Stimulated activated naive CD8-positive, alpha-beta T cell treated with anti-CD3 and anti-CD28 coated beads, Interleukin-15, Interleukin-2, amounts not matched to agents 100 U/mL and 50 U/mL, for 24 hours (primary cell): ENCODE measurements around the gene CHRNA4.
"Not testable (repeated sequence)": the region's sequence is repeated elsewhere in the genome, so short reads cannot be mapped to it uniquely, and the experiment has no call there.

ENCODE experiments used
- ATAC-seq: fragments of 150-1000 bp; cut with Tn5 transposase; one replicate; pipeline ENCODE4 v1.10.0; 2021
- DNase-seq: peaks from one replicate; pipeline ENCODE4 v3.0.0; 2021

CHRNA4 gene

DNA sequence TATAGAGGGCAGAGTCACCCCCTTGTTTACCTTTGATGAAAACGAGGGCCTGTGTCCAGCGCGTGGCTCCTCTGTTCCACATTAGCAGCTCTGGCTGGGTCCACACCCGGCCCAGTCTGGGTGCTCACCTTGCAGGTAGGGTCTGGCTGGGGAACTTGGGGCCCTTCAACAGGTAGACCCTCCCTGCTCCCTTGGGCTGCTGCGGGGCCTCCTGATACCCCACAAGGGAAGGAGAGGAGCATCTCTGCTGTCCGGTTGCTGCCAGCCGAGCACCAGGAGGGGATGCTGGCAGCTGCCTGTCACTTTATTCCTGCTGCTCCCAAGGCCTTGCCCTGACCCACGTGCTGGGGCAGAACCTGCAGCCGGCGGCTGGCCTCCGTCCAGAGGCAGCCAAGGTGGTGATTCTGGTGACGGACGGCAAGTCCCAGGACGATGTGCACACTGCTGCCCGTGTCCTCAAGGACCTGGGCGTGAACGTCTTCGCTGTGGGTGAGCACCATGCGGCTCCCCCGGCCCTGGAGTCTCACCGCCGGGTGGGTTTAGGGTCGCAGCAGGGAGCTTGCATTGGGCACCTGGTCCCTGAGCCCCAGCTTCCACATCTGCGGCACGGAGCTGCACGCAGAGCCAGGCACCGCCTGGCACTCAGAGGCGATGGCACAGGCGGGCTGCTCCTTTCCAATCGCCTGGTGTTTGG, 52.8 kb downstream of the CHRNA4 start:
- no peak for DNase-seq

DNA sequence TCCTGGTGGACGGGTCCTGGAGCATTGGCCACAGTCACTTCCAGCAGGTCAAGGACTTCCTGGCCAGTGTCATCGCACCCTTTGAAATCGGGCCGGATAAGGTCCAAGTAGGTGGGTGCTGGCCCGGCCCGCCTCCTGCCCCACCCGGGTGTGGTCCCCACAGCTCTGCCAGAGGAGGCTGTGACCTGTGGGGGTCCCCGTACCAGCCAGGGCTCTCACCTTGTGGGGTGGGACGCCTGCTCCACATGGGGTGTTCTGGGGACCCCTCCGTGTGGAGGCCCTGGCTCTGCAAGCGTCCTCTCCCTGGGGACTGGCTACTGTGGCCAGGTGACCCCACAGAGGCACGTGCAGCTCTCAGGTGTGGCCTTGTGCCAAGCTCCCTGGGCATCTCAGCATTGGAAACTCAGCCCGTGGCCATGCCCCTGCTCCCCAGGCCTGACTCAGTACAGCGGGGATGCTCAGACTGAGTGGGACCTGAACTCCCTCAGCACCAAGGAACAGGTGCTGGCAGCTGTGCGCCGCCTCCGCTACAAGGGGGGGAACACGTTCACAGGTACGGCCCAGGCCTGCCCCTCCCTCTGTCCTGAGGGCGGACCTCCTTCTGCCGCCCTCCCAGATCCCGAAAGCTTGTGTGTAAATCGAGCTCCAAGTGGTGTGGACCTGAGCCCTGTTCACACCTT, 53.5 kb downstream of the CHRNA4 start:
- no peak for ATAC-seq
- DNase-seq: no peak

More for the DNA sequence above, 52.8 kb downstream of the CHRNA4 start:
- ATAC-seq: no peak

DNA sequence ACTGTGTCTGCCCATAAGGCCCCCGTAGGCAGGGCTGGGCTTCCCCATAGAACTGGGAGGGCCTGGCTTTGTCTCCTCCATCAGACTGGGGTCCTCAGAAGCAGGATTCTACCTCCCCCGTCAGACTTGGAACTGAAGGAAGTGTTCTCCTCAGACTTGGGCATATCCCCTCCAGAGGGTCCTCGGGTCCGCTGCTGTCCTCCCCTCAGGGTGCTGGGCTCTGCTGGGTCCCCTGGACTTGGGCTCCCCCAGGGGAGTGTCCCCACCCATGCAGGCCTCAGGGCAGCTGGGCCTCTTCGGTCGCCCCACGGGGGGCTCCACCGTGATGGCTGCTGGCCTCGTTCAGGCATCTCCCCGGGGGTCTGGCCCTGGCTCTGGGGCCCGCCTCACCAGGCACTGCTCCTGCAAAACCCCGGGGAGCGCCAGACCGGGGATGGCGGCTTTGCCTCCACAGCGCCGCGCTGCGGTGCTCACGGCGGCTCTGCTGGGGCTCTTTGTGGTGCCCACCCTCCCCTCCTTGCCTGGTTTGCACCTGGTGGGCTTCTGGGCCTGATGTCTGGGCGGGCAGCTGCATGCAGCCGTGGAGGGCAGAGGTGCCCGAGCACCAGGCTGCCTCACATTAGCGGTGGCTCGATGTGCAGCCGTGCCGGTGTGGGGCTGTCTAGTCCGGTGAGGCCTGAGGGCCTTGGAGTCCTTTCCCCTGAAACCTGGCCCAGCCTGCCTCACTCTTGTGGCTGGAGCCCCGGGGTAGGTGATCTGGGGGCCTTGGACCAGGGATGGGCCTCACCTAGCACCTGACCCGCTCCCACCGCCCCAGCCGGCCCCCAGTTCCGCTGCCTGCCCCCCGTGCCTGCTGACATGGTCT, 54.2 kb downstream of the CHRNA4 start:
- DNase-seq: no peak
- ATAC-seq: no peak

DNA sequence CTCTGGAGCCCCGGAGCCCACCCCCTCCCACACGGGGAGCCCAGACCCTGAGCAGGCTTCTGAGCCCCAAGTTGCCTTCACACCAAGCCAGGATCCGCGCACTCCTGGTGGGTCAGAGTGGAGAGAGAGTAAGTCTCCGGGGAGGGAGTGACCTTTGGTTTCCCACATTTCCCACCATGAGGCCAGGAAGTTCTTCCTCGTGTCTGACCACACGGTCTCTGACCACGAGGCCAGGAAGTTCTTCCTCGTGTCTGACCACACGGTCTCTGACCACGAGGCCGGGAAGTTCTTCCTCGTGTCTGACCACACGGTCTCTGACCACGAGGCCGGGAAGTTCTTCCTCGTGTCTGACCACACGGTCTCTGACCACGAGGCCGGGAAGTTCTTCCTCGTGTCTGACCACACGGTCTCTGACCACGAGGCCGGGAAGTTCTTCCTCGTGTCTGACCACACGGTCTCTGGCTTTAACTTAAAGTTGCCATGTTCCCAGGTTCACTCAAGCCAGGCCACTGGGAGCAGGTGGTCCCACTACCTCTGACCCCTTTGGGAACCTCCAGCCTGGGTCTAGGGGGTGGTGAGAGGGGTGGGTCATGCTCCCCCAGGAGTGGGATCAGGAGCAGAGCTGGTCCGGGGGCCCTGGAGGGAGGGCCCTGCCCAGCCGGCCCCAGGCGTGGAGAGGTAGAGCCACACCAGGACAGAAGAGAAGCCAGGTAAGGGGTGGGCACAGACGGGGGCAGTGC, 55.0 kb downstream of the CHRNA4 start:
- not testable (repeated sequence) for ATAC-seq, DNase-seq

DNA sequence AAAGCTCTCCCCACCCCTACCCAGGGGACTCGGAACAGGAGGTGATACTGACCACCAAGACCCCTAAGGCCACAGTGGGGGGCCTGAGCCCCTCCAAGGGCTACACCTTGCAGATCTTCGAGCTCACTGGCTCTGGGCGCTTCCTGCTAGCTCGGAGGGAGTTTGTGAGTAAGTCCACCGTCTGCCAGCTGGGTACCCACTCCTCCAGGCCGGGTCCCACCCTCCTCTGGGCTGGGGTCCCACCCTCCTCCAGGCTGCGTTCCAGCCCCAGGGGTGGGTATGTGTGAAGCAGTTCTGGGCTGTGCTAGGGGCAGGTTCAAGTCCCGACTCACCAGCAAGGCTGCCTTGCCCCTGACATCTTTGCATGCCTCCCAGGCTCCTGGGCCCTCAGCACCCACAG, 55.8 kb downstream of the CHRNA4 start:
- ATAC-seq: no peak
- DNase-seq: no peak

DNA sequence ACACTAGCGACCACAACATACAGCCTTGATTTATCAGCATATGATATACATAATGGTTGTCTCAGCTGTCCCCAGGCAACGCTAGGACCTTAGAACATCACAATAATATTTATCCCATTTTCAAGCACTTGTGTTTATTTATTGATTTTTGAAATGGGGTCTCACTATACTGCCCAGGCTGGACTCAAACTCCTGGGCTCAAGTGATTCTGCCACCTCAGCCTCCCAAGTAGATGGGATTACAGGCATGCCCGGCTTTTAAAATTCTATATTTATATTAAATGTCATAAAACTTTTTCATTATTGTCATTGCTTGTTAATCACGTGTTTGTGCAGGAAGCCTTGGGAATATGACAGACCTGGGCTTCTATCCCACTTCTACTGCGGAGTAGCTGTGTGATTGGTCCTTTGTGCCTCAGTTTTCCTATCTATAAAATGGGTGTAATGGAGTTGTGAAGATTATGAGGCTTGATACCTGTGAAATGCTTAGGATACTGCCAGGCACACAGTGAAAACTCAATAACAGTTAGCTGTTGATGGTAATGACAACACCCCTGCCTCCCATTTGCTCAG, 58.0 kb downstream of the CHRNA4 start:
- DNase-seq (no peak), ATAC-seq (no peak)

DNA sequence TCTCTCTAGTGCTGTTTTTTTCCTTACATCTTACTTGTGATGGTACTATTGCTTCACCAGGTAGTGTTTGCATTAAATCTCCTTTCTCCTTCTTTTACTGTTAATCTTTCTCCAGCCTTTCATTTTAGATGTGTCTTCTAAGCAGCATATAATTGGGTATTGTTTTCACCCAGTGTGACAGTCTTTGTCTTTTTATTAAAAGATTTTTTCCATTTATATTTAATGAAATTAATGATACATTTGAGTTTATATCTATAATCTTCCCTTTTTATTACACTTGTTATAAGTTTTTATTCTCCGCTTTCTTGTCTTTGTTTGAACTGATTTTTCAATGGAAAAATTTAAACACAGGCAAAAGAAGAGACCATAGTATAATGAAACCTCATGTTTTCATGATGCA, 59.5 kb downstream of the CHRNA4 start:
- DNase-seq (no peak), ATAC-seq (no peak)

DNA sequence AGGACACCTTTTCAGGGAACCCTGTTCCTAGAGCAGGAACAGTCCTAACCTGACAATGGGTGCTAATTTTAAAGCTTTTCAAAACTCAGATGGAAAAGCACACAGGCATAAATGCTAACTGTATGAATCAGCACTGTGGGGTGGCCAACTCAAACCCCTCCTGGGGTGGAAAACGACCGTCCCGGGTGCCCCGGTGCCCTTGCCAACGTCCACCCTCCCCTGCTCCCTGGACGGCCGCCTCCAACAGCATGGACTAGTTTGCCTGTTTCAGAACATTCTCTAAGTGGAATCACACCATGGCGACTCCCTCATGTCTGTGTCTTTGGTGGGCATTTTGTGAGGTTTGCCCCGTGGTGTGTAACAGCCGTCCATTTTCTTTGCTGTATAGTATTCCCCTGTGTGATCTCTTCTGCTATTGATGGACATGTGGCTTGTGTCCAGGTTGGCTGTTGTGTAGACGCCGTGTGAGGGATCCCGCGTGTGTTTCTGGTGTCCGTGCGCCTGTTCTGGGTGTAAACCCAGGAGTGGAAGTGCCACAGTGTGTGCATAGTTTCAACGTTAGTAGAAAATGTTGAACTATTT, 62.3 kb downstream of the CHRNA4 start:
- ATAC-seq: no peak

DNA sequence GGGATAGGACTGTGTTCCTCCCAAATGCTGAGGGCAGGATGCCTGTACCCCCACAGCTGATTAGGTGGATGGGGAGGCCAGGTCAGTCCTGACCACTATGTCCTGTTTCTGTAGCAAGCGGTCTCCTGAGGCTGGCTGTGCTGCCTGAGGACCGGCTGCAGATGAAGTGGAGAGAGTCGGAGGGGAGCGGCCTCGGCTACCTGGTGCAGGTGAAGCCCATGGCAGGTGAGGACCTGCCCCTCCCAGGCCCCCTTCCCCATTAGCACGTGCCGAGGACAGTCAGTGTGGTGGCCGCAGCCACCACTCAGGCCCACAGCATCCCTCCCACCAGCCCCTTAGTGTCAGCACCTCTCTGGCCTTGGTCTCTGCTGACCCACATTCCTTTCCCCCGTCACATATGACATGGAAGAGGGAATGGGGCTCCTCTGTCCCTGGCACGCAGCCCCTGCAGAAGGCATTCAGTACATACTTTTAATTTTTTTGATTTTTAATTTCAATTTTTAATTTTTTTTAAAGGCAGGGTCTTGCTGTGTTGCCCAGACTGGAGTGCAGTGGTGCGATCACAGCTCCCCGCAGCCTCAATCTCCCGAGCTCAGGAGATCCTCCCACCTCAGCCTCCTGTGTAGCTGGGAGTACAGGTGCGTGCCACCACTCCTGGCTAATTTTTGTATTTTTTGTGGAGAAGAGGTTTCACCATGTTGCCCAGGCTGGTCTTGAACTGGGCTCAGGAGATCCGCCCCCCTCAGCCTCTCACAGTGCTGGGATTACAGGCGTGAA, 63.2 kb downstream of the CHRNA4 start:
- ATAC-seq: no peak
- DNase-seq: no peak

More for the DNA sequence above, 62.3 kb downstream of the CHRNA4 start:
- no peak for DNase-seq

DNA sequence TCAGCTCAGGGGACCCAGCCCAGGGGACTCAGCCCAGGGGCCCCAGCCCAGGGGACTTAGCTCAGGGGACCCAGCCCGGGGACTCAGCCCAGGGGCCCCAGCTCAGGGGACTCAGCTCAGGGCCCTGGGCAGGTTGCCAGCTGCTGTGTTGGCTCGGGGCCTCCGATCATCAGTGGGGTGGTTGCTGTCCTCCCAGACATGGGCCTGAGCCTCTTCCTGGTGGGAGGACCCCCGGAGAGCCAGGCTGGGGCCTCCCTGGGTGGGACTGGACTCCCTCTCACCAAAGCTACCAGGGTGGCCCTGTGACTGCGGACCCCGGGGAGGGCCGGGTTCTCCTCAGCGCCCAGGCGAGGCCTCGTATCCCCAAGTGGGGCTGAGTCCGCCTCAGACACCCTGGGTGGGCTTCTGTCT, 63.8 kb downstream of the CHRNA4 start:
- ATAC-seq (no peak), DNase-seq (no peak)

DNA sequence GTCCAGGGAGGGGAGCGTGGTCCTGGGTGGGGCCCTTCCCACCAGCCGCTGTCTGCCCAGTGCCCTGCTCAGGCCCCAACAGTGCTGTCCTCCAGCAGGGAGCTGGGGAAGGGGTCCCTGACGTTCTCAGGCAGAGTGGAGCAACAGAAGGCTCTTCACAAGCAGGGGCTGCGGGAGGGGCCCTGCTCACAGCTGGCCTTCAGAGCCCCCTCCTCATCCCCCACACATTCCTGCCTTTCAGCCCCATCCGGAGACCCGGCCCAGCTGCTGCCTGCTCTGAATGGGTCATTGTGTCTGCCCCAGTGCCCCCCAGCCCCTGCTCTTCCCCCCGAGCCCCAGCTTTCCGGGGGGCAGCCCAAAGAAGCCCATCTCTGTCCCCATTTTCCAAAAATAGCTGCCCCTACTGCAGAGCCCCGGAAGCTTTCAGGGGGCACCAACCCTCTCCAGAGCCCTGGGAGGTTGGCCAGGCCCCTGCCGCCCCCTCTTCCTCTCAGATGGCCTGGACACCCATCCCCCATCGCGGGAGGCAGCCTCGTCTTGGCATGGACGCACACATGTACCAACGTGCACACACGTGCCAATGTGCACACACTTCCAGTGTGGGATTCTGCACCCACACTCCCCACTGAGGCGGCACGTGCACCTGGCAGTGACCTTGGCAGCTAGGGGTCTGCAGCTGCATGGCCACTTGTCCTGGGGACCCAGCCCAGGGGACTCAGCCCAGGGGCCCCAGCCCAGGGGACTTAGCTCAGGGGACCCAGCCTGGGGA, 64.4 kb downstream of the CHRNA4 start:
- no peak for ATAC-seq
- DNase-seq: no peak

DNA sequence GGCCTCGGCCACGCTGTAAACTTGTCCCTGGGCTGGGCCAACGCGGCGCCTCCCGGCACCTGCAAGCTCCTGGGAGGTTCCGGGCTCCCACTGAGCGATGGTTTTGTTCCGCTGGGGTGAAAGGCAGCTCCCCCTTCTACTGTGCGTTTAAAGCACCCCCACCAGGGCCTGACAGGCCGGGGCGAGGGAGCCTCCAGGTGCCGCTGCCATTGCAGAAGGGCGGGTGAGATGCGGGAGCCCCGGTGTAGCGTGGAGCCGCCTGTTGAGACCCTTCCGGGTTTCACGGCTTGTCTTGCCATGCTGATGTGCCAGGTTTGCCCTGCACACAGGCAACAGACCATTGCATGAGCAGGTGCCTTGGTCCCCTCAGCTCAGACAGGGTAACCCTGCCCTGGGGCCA, 65.3 kb downstream of the CHRNA4 start:
- ATAC-seq: no peak
- no peak for DNase-seq

DNA sequence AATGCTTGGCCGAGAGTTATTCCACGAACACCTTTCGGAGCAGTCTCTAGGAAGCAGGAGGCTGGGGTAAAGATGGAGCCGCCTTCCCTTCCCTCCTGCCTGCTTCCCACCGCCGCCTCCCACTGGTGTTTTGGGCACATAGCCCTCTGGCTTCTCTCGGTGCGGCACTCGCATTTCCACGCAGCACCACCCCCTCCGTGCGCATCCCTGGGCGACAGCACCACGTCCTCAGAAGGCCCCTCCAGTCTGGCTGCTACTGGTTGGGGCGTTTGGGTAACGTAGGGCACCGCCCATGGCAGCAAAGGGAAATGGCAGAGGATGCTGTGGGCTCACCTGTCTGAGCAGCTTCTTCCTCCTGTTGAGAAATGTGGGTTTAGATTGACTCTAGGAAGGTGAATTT, 65.7 kb downstream of the CHRNA4 start:
- DNase-seq (no peak), ATAC-seq (no peak)

DNA sequence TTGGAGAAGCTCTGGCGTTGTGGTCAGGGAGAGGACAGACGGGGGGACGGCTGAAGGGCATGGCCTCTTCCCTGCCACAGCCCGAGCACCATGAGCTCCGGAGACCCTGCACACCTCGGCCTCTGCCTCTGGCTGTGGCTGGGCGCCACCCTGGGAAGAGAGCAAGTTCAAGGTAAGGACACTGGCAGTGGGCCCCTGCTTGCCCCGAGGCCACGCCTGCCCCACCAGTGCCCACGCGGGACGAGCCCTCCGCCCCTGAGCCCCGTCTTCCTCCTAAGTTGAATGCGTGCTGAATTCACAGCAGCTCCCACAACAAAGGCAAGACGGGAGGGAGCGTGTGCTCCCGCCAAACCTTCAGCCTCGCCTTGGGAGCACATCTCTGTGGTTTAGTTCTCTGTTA, 66.1 kb downstream of the CHRNA4 start:
- ATAC-seq (no peak), DNase-seq (no peak)

DNA sequence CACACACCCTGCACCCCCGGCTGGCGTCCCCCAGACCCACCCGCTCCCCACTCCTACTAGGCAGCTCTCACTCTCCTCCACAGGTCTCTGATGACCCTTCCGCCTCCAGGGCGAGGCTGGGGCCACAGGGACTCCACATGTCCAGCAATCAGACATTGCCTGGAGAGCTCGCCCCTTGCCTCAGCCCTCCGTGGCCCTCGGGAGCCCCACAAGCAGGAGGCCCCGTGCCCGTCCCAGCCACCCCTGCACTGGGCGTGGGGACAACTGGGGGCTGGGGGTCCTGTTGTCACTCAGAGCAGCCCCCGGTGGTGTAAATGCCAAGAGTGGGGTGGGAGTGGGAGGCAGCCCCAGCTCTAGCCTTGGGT, 66.6 kb downstream of the CHRNA4 start:
- DNase-seq (no peak), ATAC-seq (no peak)

DNA sequence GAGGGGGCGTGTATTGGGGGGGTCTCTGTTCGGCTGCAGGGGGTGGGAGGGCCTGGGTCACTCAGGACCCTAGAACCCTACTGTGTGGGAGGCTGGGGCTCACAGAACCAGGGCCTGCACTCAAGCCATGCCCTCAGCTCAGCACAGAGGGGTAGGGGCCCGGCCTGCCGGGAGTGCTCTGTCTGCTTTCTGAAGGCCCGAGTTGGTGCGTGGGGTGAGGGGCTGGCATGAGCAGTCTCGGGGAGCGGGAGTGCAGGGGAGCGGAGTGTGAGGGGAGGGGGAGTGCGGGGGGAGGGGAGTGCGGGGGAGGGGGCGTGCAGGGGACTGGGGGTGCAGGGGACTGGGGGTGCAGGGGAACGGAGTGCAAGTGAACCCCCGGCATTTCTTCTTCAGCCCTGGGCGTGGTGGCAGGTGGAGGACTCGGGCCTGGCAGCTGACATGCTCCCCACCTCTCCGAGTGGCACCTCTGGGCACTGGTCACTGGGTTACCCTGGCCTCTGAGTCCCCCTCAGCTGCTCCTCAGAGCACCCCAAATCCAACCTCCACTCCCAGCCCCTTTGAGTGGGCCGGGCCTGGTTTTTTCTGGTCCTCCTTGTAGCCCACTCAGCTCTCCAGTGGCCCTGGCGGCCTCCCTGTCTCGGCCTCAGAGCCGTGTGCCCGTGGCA, 67.1 kb downstream of the CHRNA4 start:
- ATAC-seq (no peak), DNase-seq (no peak)

DNA sequence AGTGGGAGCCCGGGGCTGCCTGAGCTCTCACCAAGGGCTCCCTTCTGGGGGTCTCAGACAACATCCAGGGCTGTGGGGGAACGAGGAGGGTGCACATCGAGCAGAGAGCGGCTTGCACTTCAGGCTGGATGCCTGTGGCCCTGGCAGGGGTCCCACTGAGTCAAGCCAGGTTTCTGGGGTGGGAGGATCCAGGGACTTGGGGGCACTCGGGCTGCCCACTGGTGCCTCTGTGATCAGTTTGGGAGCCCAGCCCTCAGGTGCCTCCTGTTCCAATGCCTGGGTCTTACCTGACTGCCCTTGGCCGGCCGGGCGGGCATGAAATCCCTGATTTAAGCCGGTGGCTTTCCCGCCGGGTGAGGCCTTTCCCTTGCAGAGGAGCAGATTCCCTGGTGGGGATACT, 67.7 kb downstream of the CHRNA4 start:
- ATAC-seq (no peak), DNase-seq (no peak)
